Muscle layer of duodenum (tissue), 2 donors: ENCODE measurements around the gene ENPEP.
"Not testable (repeated sequence)": the region's sequence is repeated elsewhere in the genome, so short reads cannot be mapped to it uniquely, and the experiment has no call there.

ENCODE experiments used
- H3K27ac ChIP-seq: one replicate; pipeline ENCODE4 v1.7.0; 2013; ENCODE audit warnings: mild to moderate bottlenecking, low read length
- H3K27me3 ChIP-seq: one replicate; pipeline ENCODE4 v1.7.0; 2013; ENCODE audit warnings: low read depth, mild to moderate bottlenecking, control low read depth, low read length
- H3K36me3 ChIP-seq, 2 donors: one replicate each; pipeline ENCODE4 v1.7.0; 2013; ENCODE audit warnings: low read length in 2 of 2, control low read depth in 1 of 2, mild to moderate bottlenecking in 1 of 2; ENCODE audit not compliant: insufficient read depth in 2 of 2, control insufficient read depth in 1 of 2
- H3K4me1 ChIP-seq, 2 donors: one replicate each; pipeline ENCODE4 v1.7.0; 2013; ENCODE audit warnings: low read length in 2 of 2, mild to moderate bottlenecking in 2 of 2, control low read depth in 1 of 2, moderate library complexity in 1 of 2; ENCODE audit not compliant: insufficient read depth in 2 of 2, control insufficient read depth in 1 of 2
- H3K4me3 ChIP-seq, 2 donors: one replicate each; pipeline ENCODE4 v1.7.0; 2013; ENCODE audit warnings: low read length in 2 of 2, low read depth in 1 of 2, mild to moderate bottlenecking in 1 of 2
- H3K9me3 ChIP-seq, 2 donors: one replicate each; pipeline ENCODE4 v1.7.0; 2013; ENCODE audit warnings: low read length in 2 of 2, control low read depth in 1 of 2, mild to moderate bottlenecking in 1 of 2; ENCODE audit not compliant: control insufficient read depth in 1 of 2
- donor health status: healthy.

ENPEP gene

DNA sequence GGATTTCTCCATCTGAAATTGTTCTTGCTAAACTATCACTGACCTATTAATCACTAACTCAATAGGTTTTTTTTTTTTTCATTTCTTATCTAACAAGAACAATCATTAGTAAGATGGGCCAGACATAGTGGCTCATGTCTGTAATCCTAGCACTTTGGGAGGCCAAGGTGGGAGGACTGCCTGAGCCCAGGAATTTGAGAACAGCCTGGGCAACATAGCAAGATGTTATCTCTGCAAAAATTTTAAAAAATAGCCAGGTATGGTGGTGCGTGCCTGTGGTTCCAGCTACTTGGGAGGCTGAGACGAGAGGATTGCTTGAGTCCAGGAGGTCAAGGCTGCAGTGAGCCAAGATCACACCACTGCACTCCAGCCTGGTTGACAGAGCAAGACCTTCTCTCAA is 100.7 kb downstream of the ENPEP start:
- not testable (repeated sequence) for H3K27ac ChIP-seq, H3K9me3 ChIP-seq, H3K4me1 ChIP-seq, H3K36me3 ChIP-seq, H3K27me3 ChIP-seq, H3K4me3 ChIP-seq

DNA sequence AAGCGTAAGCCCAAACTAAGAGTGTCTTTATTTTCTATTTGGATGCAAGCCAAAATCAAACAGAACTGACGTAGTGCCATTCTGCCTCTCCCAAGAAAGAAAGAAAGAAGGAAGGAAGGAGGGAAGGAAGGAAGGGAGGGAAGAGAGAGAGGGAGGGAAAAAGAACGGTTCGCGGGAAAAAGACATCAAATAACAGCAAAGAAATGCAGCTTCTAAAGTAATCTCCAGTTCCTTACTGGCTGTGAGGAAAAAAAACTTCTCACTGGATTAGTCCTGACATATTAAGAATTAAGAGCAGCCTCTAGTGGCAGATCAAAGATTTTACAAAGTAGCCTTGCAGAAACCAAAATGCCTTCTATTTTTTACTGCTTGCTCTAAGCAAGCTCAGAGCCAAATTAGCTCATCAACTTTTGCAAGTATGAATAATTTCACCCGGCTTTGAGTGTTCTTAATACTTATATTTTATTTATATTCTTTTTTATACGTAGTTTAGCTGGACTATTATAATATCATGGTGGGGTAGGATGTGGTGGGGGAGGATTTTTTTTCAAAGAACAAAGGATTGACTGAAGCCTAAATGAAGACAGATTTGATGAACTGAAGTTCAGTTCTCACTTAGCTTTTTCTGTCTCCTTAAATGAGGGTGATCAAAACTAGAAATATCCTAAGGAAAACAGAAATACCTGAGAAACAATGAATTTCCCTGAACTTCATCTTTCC is 110.3 kb downstream of the ENPEP start:
- no peaks in the 10 kb centered on the region for H3K9me3 ChIP-seq
- H3K4me1 ChIP-seq = no peaks in the 10 kb centered on the region
- H3K36me3 ChIP-seq = no peaks in the 10 kb centered on the region
- H3K4me3 ChIP-seq = peak overlapping the region in 1 of 2 donors; percentile 19
- H3K27ac ChIP-seq = no peak overlapping the region
- no peaks in the 10 kb centered on the region for H3K27me3 ChIP-seq

DNA sequence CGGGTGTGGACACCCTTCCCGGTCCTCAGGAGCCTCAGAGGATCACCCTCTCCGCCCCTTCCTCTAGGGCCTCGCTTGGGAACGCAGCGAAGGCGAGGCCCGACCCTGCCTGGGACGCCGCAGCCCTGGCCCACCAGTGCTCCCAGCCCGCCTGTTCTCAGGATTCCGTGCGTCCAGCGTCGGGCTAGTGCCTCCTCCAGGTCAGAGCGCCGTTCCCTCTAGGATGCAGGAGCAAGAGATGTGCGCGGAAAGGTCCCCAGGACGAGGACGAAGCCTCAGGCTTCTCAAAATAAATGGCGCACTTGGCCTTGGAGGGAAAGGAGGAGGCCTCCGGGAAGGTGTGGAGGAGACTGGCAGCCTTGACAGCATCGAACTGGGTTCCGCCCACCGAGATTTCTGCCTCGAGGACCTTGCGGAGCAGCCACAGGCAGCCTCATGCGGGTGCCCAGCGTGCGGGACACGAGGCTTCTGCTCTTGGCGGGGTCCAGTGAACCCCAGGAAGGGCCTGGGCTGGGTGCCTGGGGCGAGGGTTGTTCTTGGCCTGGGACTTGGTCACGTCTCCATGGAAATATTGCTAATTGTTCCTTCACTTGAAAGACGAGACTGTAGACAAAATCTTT is 111.8 kb downstream of the ENPEP start:
- Histone ChIP-seq H3K36me3 (no peaks in the 10 kb centered on the region), H3K4me1 (no peaks in the 10 kb centered on the region), H3K27me3 (no peaks in the 10 kb centered on the region), H3K9me3 (no peaks in the 10 kb centered on the region), H3K4me3 (no peak overlapping the region), H3K27ac (no peak overlapping the region)

DNA sequence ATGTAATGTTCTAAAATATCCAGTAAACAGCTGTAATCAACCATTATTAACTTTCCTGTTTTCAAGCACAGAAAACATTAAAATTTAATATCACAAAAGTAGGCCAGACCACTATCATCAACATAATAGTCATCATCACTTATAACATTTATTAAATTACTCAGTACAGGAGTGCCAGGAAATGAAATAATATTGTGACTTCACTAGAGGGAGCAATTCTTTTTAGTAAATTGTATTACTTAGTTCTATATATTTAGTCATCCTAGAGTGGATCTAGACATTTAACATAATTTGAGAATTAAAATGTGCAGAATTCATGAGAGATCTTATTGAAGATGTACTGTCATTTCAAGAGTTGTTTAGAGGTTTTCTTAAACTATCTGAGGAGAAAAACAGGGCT is 113.3 kb downstream of the ENPEP start:
- H3K4me3 ChIP-seq = no peak overlapping the region
- no peak overlapping the region for H3K27ac ChIP-seq

DNA sequence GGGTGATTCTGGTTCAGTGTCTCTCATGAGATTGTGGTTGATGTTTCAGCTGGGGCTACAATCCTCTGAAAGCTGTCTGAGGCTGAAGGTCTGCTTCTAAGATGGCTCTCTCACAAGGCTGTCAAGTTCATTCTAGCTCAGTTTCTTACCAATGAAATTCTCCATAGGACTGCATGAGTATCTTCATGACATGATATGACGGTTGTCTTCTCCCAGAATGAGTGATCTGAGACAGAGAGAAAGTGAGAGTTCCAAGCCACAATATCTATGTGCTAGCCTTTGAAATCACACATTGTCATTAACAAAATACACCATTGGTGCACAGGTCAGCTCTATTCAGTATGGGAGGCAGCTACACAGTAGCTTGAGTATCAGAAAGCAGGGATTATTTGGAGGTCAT is 119.6 kb downstream of the ENPEP start:
- Histone ChIP-seq H3K9me3 (peaks cover 11 to 15% of the 10 kb centered on the region in 2 donors), H3K27me3 (no peaks in the 10 kb centered on the region), H3K4me1 (no peaks in the 10 kb centered on the region), H3K4me3 (no peak overlapping the region), H3K36me3 (no peaks in the 10 kb centered on the region), H3K27ac (no peak overlapping the region)

More for the DNA sequence above, 113.3 kb downstream of the ENPEP start:
- no peaks in the 10 kb centered on the region for H3K4me1 ChIP-seq
- H3K27me3 ChIP-seq = no peaks in the 10 kb centered on the region
- H3K36me3 ChIP-seq = no peaks in the 10 kb centered on the region
- no peaks in the 10 kb centered on the region for H3K9me3 ChIP-seq

DNA sequence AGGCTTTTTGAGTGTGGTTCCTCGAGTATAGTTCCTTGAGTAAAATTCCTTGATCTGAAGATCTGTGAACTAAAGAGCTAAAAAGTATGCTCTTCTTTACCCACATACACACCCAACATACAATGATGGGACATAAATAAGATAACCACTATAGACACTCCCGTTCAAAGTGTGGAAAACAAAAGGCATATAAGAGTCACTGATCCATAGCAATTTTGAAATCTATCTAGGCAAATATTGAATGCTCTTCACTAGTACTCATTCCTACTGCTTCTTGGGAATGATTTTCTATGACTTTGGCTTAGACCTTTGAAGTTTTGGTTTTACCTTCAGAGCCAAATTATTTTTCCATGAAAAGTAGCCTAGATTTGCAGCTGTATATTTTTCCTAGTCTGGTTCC is 120.5 kb downstream of the ENPEP start:
- H3K4me3 ChIP-seq = no peak overlapping the region
- no peaks in the 10 kb centered on the region for H3K27me3 ChIP-seq
- no peaks in the 10 kb centered on the region for H3K4me1 ChIP-seq
- H3K9me3 ChIP-seq = peaks cover 11 to 15% of the 10 kb centered on the region in 2 donors
- H3K36me3 ChIP-seq = no peaks in the 10 kb centered on the region
- no peak overlapping the region for H3K27ac ChIP-seq

DNA sequence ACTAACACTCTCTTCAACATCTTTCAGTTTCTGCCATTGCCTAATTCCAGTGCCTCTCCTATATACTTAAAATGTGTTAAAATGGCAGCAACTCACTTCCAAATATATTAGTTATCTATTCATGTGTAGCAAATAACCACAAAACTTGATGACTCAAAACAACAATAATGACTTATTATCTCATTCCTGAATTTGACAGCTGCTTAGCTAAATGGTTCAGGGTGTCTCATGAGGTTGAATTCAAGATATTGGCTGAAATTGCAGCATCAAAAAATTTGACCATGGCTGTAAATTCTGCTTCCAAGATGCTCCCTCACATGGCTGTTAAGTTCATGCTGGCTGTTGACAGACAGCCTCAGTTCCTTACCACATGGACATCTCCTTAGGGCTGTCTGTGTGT is 121.6 kb downstream of the ENPEP start:
- Histone ChIP-seq H3K27me3 (no peaks in the 10 kb centered on the region), H3K27ac (no peak overlapping the region), H3K4me1 (no peaks in the 10 kb centered on the region), H3K36me3 (no peaks in the 10 kb centered on the region), H3K9me3 (peaks cover 11 to 15% of the 10 kb centered on the region in 2 donors), H3K4me3 (no peak overlapping the region)

DNA sequence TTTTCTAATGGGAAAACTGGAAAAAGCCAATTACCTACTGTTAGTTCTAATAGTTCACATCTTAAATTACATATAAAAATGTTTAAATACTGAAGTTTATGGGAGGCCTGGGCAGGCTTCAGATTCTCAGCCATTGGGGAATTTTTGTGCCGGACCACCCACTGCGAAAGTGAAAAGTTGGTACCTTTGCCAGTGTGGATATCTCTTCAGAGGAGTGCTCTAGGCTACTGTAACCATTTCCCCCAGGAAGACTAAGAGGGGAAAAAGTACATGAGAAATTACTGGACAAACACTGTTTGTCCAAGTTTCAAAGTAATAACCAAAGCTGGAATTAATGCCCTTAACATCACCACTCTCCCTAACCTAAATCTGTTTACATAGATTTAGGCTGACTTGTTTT is 126.1 kb downstream of the ENPEP start:
- no peaks in the 10 kb centered on the region for H3K4me1 ChIP-seq
- H3K27ac ChIP-seq = no peak overlapping the region
- H3K9me3 ChIP-seq = peaks cover 3 to 4% of the 10 kb centered on the region in 2 donors
- H3K36me3 ChIP-seq = no peaks in the 10 kb centered on the region
- H3K27me3 ChIP-seq = no peaks in the 10 kb centered on the region
- H3K4me3 ChIP-seq = no peak overlapping the region

DNA sequence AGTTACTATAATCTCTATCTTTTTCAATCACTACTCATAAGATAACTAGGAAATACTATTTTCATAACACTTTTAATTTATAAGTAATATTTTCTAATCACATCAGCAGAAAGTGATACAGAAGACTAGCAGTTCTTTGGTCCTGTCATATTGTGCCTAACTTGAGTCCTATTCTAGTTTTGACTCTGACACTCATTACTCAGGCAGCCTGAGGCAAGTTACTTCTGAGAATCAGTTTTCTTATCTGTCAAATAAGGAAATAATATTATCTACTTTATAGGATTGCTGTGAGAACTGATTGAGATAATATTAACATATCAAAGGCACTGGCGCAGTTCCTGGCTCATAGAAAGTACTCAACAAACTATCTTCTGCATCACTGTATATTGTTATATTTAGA is 129.1 kb downstream of the ENPEP start:
- Histone ChIP-seq H3K4me1 (no peaks in the 10 kb centered on the region), H3K27ac (no peak overlapping the region), H3K36me3 (no peaks in the 10 kb centered on the region), H3K27me3 (peaks cover 16% of the 10 kb centered on the region), H3K9me3 (no peaks in the 10 kb centered on the region), H3K4me3 (no peak overlapping the region)

DNA sequence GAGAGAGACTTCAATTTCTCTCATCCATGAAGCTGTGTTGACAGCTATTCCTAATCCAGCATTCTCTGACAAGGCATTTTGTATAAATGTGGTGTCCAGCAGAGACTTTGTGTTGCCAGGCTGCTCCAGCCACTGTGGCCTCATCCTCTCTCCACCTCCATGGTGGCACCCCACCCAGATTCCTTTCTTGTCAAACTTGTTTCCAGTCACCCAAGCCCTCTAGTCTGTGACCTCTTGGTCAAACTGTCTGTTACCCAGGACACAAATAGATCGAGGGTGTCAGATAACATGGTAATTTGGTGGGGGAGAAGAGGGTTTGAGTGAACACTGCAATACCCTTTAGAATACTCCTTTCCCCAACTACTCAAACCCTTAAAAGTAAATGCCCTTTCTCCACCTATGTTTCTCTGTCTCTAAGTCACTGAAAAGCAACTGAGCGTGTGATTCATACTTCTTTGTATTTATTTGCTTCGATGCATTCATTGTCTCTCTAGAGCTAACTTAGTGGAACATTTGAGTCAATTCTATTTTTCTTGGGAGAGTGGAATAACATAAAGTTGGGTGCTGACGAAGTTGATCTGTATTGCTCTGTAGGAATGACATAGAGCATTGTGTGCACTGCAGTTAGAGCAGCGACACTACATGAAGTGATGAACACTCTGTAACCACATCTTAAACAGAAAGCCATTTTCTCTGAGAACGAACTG is 133.2 kb downstream of the ENPEP start:
- Histone ChIP-seq H3K27me3 (peaks cover 56% of the 10 kb centered on the region), H3K4me1 (peaks cover 0 to 17% of the 10 kb centered on the region in 2 donors), H3K27ac (no peak overlapping the region), H3K4me3 (no peak overlapping the region), H3K9me3 (peaks cover 0 to 1% of the 10 kb centered on the region in 2 donors), H3K36me3 (no peaks in the 10 kb centered on the region)

DNA sequence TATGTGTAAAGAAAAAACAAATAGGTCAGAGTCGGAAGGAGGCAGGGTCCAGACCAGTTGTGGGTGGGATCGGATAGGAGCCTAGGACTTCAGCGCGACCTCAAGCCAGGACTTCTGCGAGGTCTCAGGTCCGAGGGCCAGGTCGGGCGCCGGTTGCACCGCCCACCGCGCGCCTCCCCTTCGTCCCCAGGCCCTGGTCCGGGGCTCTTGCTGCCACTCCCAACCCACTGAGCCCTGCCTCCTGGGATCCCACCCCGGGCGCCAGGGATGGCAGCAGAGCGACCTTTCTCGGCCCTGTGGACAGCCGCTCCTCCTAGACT is 134.6 kb downstream of the ENPEP start:
- Histone ChIP-seq H3K9me3 (peaks cover 0 to 3% of the 10 kb centered on the region in 2 donors), H3K27me3 (peaks cover 69% of the 10 kb centered on the region), H3K36me3 (no peaks in the 10 kb centered on the region), H3K27ac (no peak overlapping the region), H3K4me1 (peaks cover 0 to 17% of the 10 kb centered on the region in 2 donors), H3K4me3 (no peak overlapping the region)
